ENCODE data around the gene TMEM178B. TPM values are rescaled to one million over a fixed set of nuclear protein-coding genes. Genes with fewer than 3 reads are reported as not detected.

Gene TMEM178B
- polyA plus RNA-seq, 2 of the 4 experiments (the other 2 are of a cell fraction), result 0.88 to 0.93 TPM

- WGBS (ENCODE audit: missing lambda C conversion rate), result 10% methylated on average over 4 of the region's 4 CpGs
- Histone ChIP-seq H3K9me3 (0 out of 3 replicates have a peak, but pooled peaks cover 3% of the 10 kb centered on the region), H3K4me1 (no peaks in the 10 kb centered on the region), H3K4me2 (no peak overlapping the region), H3K27ac (no peak overlapping the region), H3K4me3 (no peak overlapping the region)
- TF ChIP-seq POLR2A (IDR thresholded peaks at IDR 0.05; ENCODE audit: low read length), result no peak
- TF ChIP-seq ESRRA (IDR thresholded peaks at IDR 0.05; ENCODE audit: borderline replicate concordance, low read length), result no peak
- no peak for TF ChIP-seq CTCF (IDR thresholded peaks at IDR 0.05)
- TF ChIP-seq, protein P1, sequence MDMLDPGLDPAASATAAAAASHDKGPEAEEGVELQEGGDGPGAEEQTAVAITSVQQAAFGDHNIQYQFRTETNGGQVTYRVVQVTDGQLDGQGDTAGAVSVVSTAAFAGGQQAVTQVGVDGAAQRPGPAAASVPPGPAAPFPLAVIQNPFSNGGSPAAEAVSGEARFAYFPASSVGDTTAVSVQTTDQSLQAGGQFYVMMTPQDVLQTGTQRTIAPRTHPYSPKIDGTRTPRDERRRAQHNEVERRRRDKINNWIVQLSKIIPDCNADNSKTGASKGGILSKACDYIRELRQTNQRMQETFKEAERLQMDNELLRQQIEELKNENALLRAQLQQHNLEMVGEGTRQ (IDR thresholded peaks at IDR 0.05), result no peak
- TF ChIP-seq CHD2 (IDR thresholded peaks at IDR 0.05; ENCODE audit: low read length, partially characterized antibody), result no peak
- no peak for TF ChIP-seq JUNB (IDR thresholded peaks at IDR 0.05)
- TF ChIP-seq JUN (IDR thresholded peaks at IDR 0.05), result no peak
- no peak for TF ChIP-seq RFX5 (IDR thresholded peaks at IDR 0.05)
- TF ChIP-seq, protein P2, sequence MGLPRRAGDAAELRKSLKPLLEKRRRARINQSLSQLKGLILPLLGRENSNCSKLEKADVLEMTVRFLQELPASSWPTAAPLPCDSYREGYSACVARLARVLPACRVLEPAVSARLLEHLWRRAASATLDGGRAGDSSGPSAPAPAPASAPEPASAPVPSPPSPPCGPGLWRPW (IDR thresholded peaks at IDR 0.05), result no peak
- no peak for TF ChIP-seq ZNF302 (CRISPR knock-in tag; IDR thresholded peaks at IDR 0.05)
- no peak for TF ChIP-seq MYC (IDR thresholded peaks at IDR 0.05; ENCODE audit: borderline replicate concordance, low read length)
- TF ChIP-seq, protein P3, sequence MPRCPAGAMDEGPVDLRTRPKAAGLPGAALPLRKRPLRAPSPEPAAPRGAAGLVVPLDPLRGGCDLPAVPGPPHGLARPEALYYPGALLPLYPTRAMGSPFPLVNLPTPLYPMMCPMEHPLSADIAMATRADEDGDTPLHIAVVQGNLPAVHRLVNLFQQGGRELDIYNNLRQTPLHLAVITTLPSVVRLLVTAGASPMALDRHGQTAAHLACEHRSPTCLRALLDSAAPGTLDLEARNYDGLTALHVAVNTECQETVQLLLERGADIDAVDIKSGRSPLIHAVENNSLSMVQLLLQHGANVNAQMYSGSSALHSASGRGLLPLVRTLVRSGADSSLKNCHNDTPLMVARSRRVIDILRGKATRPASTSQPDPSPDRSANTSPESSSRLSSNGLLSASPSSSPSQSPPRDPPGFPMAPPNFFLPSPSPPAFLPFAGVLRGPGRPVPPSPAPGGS (IDR thresholded peaks at IDR 0.05), result no peak
- TF ChIP-seq TFCP2L1 (CRISPR knock-in tag; IDR thresholded peaks at IDR 0.05), result no peak
- TF ChIP-seq, protein P4, sequence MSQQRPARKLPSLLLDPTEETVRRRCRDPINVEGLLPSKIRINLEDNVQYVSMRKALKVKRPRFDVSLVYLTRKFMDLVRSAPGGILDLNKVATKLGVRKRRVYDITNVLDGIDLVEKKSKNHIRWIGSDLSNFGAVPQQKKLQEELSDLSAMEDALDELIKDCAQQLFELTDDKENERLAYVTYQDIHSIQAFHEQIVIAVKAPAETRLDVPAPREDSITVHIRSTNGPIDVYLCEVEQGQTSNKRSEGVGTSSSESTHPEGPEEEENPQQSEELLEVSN (IDR thresholded peaks at IDR 0.05; ENCODE audit: borderline replicate concordance, low read depth), result no peak
- no peak for TF ChIP-seq BHLHE40 (IDR thresholded peaks at IDR 0.05; ENCODE audit: low read depth, low read length)
- TF ChIP-seq SMC3 (IDR thresholded peaks at IDR 0.05), result no peak
- no peak for TF ChIP-seq RAD21 (conservative IDR thresholded peaks at IDR 0.05 in 1 of 2, IDR thresholded peaks at IDR 0.05 in 1 of 2)
- no peak for TF ChIP-seq FOSL2 (IDR thresholded peaks at IDR 0.05)
- TF ChIP-seq FOSL2 (CRISPR knock-in tag; IDR thresholded peaks at IDR 0.05), result no peak
- no peak for TF ChIP-seq HEYL (CRISPR knock-in tag; IDR thresholded peaks at IDR 0.05)
- CTCF ChIA-PET, result no interaction called here
- FAIRE-seq (no peak), ATAC-seq (no peak), DNase-seq (ENCODE audit: low read depth in 1 of 2, low spot score in 1 of 2) (no peak)
- POLR2A ChIA-PET, result no interaction called here
These were observed 304.0 kb downstream of the TMEM178B start for GRCh38 chr7:141377906-141378305.

- WGBS (ENCODE audit: missing lambda C conversion rate), result 66% methylated on average over 2 of the region's 2 CpGs
- ChIA-PET CTCF (no interaction called here), POLR2A (no interaction called here)
- no peaks in the 10 kb centered on the region for H3K4me1 ChIP-seq
- H3K27ac ChIP-seq, result no peak overlapping the region
- no peak overlapping the region for H3K4me3 ChIP-seq
- FAIRE-seq (no peak), DNase-seq (ENCODE audit: low read depth in 1 of 2, low spot score in 1 of 2) (no peak), ATAC-seq (no peak)
- no peak for TF ChIP-seq CHD2 (IDR thresholded peaks at IDR 0.05; ENCODE audit: low read length, partially characterized antibody)
- no peak for TF ChIP-seq HOXB13 (CRISPR knock-in tag; IDR thresholded peaks at IDR 0.05; ENCODE audit: low read depth)
- no peak for TF ChIP-seq EP300 (IDR thresholded peaks at IDR 0.05)
- no peak for TF ChIP-seq BHLHE40 (IDR thresholded peaks at IDR 0.05; ENCODE audit: low read depth, low read length)
- TF ChIP-seq, protein P5, sequence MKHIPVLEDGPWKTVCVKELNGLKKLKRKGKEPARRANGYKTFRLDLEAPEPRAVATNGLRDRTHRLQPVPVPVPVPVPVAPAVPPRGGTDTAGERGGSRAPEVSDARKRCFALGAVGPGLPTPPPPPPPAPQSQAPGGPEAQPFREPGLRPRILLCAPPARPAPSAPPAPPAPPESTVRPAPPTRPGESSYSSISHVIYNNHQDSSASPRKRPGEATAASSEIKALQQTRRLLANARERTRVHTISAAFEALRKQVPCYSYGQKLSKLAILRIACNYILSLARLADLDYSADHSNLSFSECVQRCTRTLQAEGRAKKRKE (CRISPR knock-in tag; IDR thresholded peaks at IDR 0.05; ENCODE audit: low read depth), result no peak
- TF ChIP-seq, protein P6, sequence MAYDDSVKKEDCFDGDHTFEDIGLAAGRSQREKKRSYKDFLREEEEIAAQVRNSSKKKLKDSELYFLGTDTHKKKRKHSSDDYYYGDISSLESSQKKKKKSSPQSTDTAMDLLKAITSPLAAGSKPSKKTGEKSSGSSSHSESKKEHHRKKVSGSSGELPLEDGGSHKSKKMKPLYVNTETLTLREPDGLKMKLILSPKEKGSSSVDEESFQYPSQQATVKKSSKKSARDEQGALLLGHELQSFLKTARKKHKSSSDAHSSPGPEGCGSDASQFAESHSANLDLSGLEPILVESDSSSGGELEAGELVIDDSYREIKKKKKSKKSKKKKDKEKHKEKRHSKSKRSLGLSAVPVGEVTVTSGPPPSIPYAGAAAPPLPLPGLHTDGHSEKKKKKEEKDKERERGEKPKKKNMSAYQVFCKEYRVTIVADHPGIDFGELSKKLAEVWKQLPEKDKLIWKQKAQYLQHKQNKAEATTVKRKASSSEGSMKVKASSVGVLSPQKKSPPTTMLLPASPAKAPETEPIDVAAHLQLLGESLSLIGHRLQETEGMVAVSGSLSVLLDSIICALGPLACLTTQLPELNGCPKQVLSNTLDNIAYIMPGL (CRISPR knock-in tag; IDR thresholded peaks at IDR 0.05; ENCODE audit: borderline replicate concordance), result no peak
- TF ChIP-seq CBX2 (IDR thresholded peaks at IDR 0.05; ENCODE audit: borderline replicate concordance, low read depth), result no peak
- no peak for TF ChIP-seq CTCF (IDR thresholded peaks at IDR 0.05)
- 0 out of 3 replicates have a peak, but pooled peaks cover 3% of the 10 kb centered on the region for H3K9me3 ChIP-seq
- H3K4me2 ChIP-seq, result no peak overlapping the region
These were observed 304.5 kb downstream of the TMEM178B start for GRCh38 chr7:141378405-141378804.

All from A549 (cell line).